ENCODE measurements around the gene PLA2G4C.

DNA sequence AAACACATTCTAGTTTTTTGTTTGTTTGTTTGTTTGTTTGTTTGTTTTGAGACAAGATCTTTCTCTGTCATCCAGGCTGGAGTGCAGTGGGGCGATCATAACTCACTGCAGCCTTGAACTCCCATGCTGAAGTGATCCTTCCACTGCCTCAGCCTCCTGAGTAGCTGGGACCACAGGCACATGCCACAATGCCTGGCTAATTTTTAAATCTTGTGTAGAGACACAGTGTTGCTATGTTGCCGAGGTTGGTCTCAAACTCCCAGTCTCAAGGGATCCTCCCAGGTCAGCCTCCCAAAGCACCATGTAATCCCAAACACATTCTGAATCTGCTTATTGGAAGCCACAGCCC lies 15.8 kb downstream of the PLA2G4C start:
- TF ChIP-seq, protein P1, sequence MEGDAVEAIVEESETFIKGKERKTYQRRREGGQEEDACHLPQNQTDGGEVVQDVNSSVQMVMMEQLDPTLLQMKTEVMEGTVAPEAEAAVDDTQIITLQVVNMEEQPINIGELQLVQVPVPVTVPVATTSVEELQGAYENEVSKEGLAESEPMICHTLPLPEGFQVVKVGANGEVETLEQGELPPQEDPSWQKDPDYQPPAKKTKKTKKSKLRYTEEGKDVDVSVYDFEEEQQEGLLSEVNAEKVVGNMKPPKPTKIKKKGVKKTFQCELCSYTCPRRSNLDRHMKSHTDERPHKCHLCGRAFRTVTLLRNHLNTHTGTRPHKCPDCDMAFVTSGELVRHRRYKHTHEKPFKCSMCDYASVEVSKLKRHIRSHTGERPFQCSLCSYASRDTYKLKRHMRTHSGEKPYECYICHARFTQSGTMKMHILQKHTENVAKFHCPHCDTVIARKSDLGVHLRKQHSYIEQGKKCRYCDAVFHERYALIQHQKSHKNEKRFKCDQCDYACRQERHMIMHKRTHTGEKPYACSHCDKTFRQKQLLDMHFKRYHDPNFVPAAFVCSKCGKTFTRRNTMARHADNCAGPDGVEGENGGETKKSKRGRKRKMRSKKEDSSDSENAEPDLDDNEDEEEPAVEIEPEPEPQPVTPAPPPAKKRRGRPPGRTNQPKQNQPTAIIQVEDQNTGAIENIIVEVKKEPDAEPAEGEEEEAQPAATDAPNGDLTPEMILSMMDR (IDR thresholded peaks at IDR 0.05), result no peak
- TF ChIP-seq POLR2AphosphoS5 (IDR thresholded peaks at IDR 0.05) (no peak), POLR2A (IDR thresholded peaks at IDR 0.05) (no peak), EP300 (IDR thresholded peaks at IDR 0.05) (no peak)

All from upper lobe of left lung (tissue), 4 donors.